GM18868 (cell line): Measurements from ENCODE around the gene FSD1L.
"Not testable (repeated sequence)": the region's sequence is repeated elsewhere in the genome, so short reads cannot be mapped to it uniquely, and the experiment has no call there.

Experiments used
- ATAC-seq: cut with Tn5 transposase; IDR thresholded peaks from one replicate; pipeline ENCODE4 v1.9.1; 2021; ENCODE audit warnings: mild to moderate bottlenecking, moderate library complexity; ENCODE audit not compliant: unreplicated experiment

The FSD1L gene

GRCh38 chr9:105483618-105484017 lies 35.8 kb downstream of the FSD1L start:
- ATAC-seq, result peak; percentile 91

- ATAC-seq, result no peak
Observed at GRCh38 chr9:105484226-105484625, 36.4 kb downstream of the FSD1L start.

- ATAC-seq, result no peak
Observed at GRCh38 chr9:105485131-105485530, 37.3 kb downstream of the FSD1L start.

- ATAC-seq, result no peak
Observed at GRCh38 chr9:105496826-105497225, 49.0 kb downstream of the FSD1L start.

- ATAC-seq, result no peak
Observed at GRCh38 chr9:105497704-105498103, 49.9 kb downstream of the FSD1L start.

GRCh38 chr9:105500108-105500766 lies 52.4 kb downstream of the FSD1L start:
- ATAC-seq, result peak; percentile 90

- ATAC-seq, result no peak
Observed at GRCh38 chr9:105501414-105501813, 53.6 kb downstream of the FSD1L start.

- no peak for ATAC-seq
Observed at GRCh38 chr9:105502276-105502675, 54.4 kb downstream of the FSD1L start.

- ATAC-seq, result peak; percentile 40
Observed at GRCh38 chr9:105503881-105504280, 56.0 kb downstream of the FSD1L start.

- no peak for ATAC-seq
Observed at GRCh38 chr9:105507096-105507790, 59.4 kb downstream of the FSD1L start.

GRCh38 chr9:105508530-105508929 lies 60.7 kb downstream of the FSD1L start:
- ATAC-seq, result no peak

- peak; percentile 79 for ATAC-seq
Observed at GRCh38 chr9:105510024-105510423, 62.2 kb downstream of the FSD1L start.

GRCh38 chr9:105511446-105511845 lies 63.6 kb downstream of the FSD1L start:
- no peak for ATAC-seq

GRCh38 chr9:105515811-105516413 lies 68.1 kb downstream of the FSD1L start:
- ATAC-seq, result no peak

GRCh38 chr9:105519710-105520369 lies 72.0 kb downstream of the FSD1L start:
- peak; percentile 70 for ATAC-seq

- not testable (repeated sequence) for ATAC-seq
Observed at GRCh38 chr9:105520992-105521391, 73.2 kb downstream of the FSD1L start.

GRCh38 chr9:105522618-105523385 lies 75.0 kb downstream of the FSD1L start:
- peak; percentile 92 for ATAC-seq

GRCh38 chr9:105531530-105531929 lies 83.7 kb downstream of the FSD1L start:
- no peak for ATAC-seq

GRCh38 chr9:105535920-105536668 lies 88.3 kb downstream of the FSD1L start:
- ATAC-seq, result peak; percentile 71

GRCh38 chr9:105539452-105539851 lies 91.6 kb downstream of the FSD1L start:
- no peak for ATAC-seq
